Stimulated activated CD8-positive, alpha-beta memory T cell treated with anti-CD3 and anti-CD28 coated beads, Interleukin-7, amount 100 ng/mL, for 4 hours (primary cell): ENCODE measurements around the gene HEXD.
"Not testable (repeated sequence)": the region's sequence is repeated elsewhere in the genome, so short reads cannot be mapped to it uniquely, and the experiment has no call there.

Experiments used
- DNase-seq, 2 donors: peaks; one replicate each; pipeline ENCODE4 v3.0.0-alpha.2; 2020; ENCODE audit warnings: low read depth in 2 of 2

Gene HEXD

GRCh38 chr17:82382220-82382932, 35.8 kb upstream of the HEXD start:
- DNase-seq = not testable (repeated sequence)

- no peak for DNase-seq
Observed at GRCh38 chr17:82382933-82383255, 35.3 kb upstream of the HEXD start.

- DNase-seq = no peak
Observed at GRCh38 chr17:82383411-82383810, 34.7 kb upstream of the HEXD start.

- DNase-seq = no peak
Observed at GRCh38 chr17:82384051-82384729, 34.0 kb upstream of the HEXD start.

- DNase-seq = no peak
Observed at GRCh38 chr17:82384730-82385481, 33.2 kb upstream of the HEXD start.

GRCh38 chr17:82385559-82386254, 32.4 kb upstream of the HEXD start:
- no peak for DNase-seq

GRCh38 chr17:82386255-82386831, 31.8 kb upstream of the HEXD start:
- DNase-seq = no peak

GRCh38 chr17:82386881-82387704, 31.1 kb upstream of the HEXD start:
- DNase-seq = no peak

GRCh38 chr17:82387705-82388106, 30.4 kb upstream of the HEXD start:
- no peak for DNase-seq

- DNase-seq = no peak
Observed at GRCh38 chr17:82388223-82388921, 29.8 kb upstream of the HEXD start.

- DNase-seq = no peak
Observed at GRCh38 chr17:82388922-82389283, 29.2 kb upstream of the HEXD start.

GRCh38 chr17:82389379-82389778, 28.8 kb upstream of the HEXD start:
- DNase-seq = no peak

GRCh38 chr17:82390015-82390859, 27.9 kb upstream of the HEXD start:
- DNase-seq = no peak

- DNase-seq = no peak
Observed at GRCh38 chr17:82390860-82391435, 27.2 kb upstream of the HEXD start.

- DNase-seq = no peak
Observed at GRCh38 chr17:82391496-82392066, 26.6 kb upstream of the HEXD start.

GRCh38 chr17:82392209-82392920, 25.8 kb upstream of the HEXD start:
- DNase-seq = no peak

- no peak for DNase-seq
Observed at GRCh38 chr17:82392941-82393340, 25.2 kb upstream of the HEXD start.

GRCh38 chr17:82394278-82394677, 23.9 kb upstream of the HEXD start:
- DNase-seq = no peak
